ENCODE data around the gene PBX3.

Gene PBX3

GRCh38 chr9:125867751-125868415 lies 120.7 kb downstream of the PBX3 start:
- no peak for TF ChIP-seq CTCF (IDR thresholded peaks at IDR 0.05)
- no peaks in the 10 kb centered on the region for H3K9me3 Mint-ChIP-seq
- no peak for DNase-seq
- no peaks in the 10 kb centered on the region for H3K36me3 Mint-ChIP-seq (ENCODE audit: low read depth)
- H3K27ac Mint-ChIP-seq: peak overlapping the region; percentile 24
- no peaks in the 10 kb centered on the region for H3K4me1 Mint-ChIP-seq
- peaks cover 7% of the 10 kb centered on the region for H3K27me3 Mint-ChIP-seq (ENCODE audit: low read depth, poor library complexity)
- no peak overlapping the region for H3K4me3 Mint-ChIP-seq

- no peak for TF ChIP-seq CTCF (IDR thresholded peaks at IDR 0.05)
- Mint-ChIP-seq H3K27me3 (ENCODE audit: low read depth, poor library complexity) (peaks cover 25% of the 10 kb centered on the region), H3K36me3 (ENCODE audit: low read depth) (no peaks in the 10 kb centered on the region), H3K4me1 (peaks cover 12% of the 10 kb centered on the region), H3K9me3 (no peaks in the 10 kb centered on the region), H3K4me3 (no peak overlapping the region), H3K27ac (no peak overlapping the region)
- no peak for DNase-seq
Measured at GRCh38 chr9:125878164-125878631, 131.0 kb downstream of the PBX3 start.

GRCh38 chr9:125881042-125881441 lies 133.9 kb downstream of the PBX3 start:
- H3K4me1 Mint-ChIP-seq: peaks cover 39% of the 10 kb centered on the region
- H3K27ac Mint-ChIP-seq: no peak overlapping the region
- no peak overlapping the region for H3K4me3 Mint-ChIP-seq
- peaks cover 25% of the 10 kb centered on the region for H3K27me3 Mint-ChIP-seq (ENCODE audit: low read depth, poor library complexity)
- DNase-seq: no peak
- H3K36me3 Mint-ChIP-seq (ENCODE audit: low read depth): no peaks in the 10 kb centered on the region
- no peak for TF ChIP-seq CTCF (IDR thresholded peaks at IDR 0.05)
- no peaks in the 10 kb centered on the region for H3K9me3 Mint-ChIP-seq

- no peak for TF ChIP-seq CTCF (IDR thresholded peaks at IDR 0.05)
- Mint-ChIP-seq H3K27me3 (ENCODE audit: low read depth, poor library complexity) (peaks cover 14% of the 10 kb centered on the region), H3K36me3 (ENCODE audit: low read depth) (no peaks in the 10 kb centered on the region), H3K27ac (no peak overlapping the region), H3K9me3 (no peaks in the 10 kb centered on the region), H3K4me3 (peak overlapping the region; percentile 41), H3K4me1 (peaks cover 66% of the 10 kb centered on the region)
- DNase-seq: no peak
Measured at GRCh38 chr9:125883565-125884217, 136.5 kb downstream of the PBX3 start.

GRCh38 chr9:125884218-125884595 lies 137.0 kb downstream of the PBX3 start:
- TF ChIP-seq CTCF (IDR thresholded peaks at IDR 0.05): no peak
- Mint-ChIP-seq H3K4me3 (no peak overlapping the region), H3K9me3 (no peaks in the 10 kb centered on the region), H3K27ac (no peak overlapping the region), H3K27me3 (ENCODE audit: low read depth, poor library complexity) (peaks cover 16% of the 10 kb centered on the region), H3K4me1 (peaks cover 71% of the 10 kb centered on the region), H3K36me3 (ENCODE audit: low read depth) (no peaks in the 10 kb centered on the region)
- no peak for DNase-seq

Measured in nephron progenitor cell (in vitro differentiated cells).